Measurements from ENCODE around the gene BICC1.

- TF ChIP-seq CTCF (IDR thresholded peaks at IDR 0.05; ENCODE audit: low read length) (no peak), EZH2 (IDR thresholded peaks at IDR 0.05; ENCODE audit: borderline replicate concordance, low read length) (no peak)
These were observed 9.7 kb upstream of the BICC1 start for GRCh38 chr10:58502956-58503355.

Measured in OCI-LY1 (cell line).